Mesothelial cell of epicardium (in vitro differentiated cells): ENCODE data around the gene LHFPL6. TPM values are rescaled to one million over a fixed set of nuclear protein-coding genes. Genes with fewer than 3 reads are reported as not detected.

Experiments used
- DNase-seq, 2 experiments: peaks; one replicate each; pipeline ENCODE4 v3.0.0; 2021; ENCODE audit warnings: low spot score in 2 of 2; ENCODE audit not compliant: unreplicated experiment in 2 of 2
- H3K27ac Mint-ChIP-seq: 2 replicates; pipeline ENCODE4 v1.8.0; 2021; ENCODE audit warnings: mixed read lengths
- H3K27me3 Mint-ChIP-seq: 2 replicates; pipeline ENCODE4 v1.8.0; 2021; ENCODE audit warnings: low read depth, mixed read lengths
- H3K36me3 Mint-ChIP-seq: 2 replicates; pipeline ENCODE4 v1.8.0; 2021; ENCODE audit warnings: mixed read lengths
- H3K4me1 Mint-ChIP-seq: 2 replicates; pipeline ENCODE4 v1.8.0; 2021; ENCODE audit warnings: mixed read lengths
- H3K4me3 Mint-ChIP-seq: 2 replicates; pipeline ENCODE4 v1.8.0; 2021; ENCODE audit warnings: mild to moderate bottlenecking, moderate library complexity, mixed read lengths
- H3K9me3 Mint-ChIP-seq: 2 replicates; pipeline ENCODE4 v1.8.0; 2021; ENCODE audit warnings: mixed read lengths
- CTCF ChIP-seq: fragments of 200-600 bp; sonication (generic); IDR thresholded peaks from one replicate; pipeline ENCODE4 v1.5.0; 2021; ENCODE audit warnings: antibody characterized with exemption; ENCODE audit not compliant: unreplicated experiment
- total RNA-seq: library from RNA; stranded (reverse); gene quantifications from 3 replicates; pipeline ENCODE4 v1.2.1, GENCODE V29; 2021

LHFPL6 gene
- total RNA-seq, 1 donor from 2014 or later, result 18.2 TPM

GRCh38 chr13:39540929-39541605 is 61.9 kb downstream of the LHFPL6 start:
- Mint-ChIP-seq H3K27me3 (no peaks in the 10 kb centered on the region), H3K27ac (no peak overlapping the region), H3K4me1 (peaks cover 18% of the 10 kb centered on the region), H3K4me3 (no peak overlapping the region), H3K36me3 (no peaks in the 10 kb centered on the region), H3K9me3 (no peaks in the 10 kb centered on the region)
- TF ChIP-seq CTCF, result no peak
- no peak for DNase-seq

GRCh38 chr13:39538816-39539790 is 63.9 kb downstream of the LHFPL6 start:
- no peak for DNase-seq
- no peaks in the 10 kb centered on the region for H3K9me3 Mint-ChIP-seq
- no peaks in the 10 kb centered on the region for H3K36me3 Mint-ChIP-seq
- no peaks in the 10 kb centered on the region for H3K27me3 Mint-ChIP-seq
- peaks cover 30% of the 10 kb centered on the region for H3K4me1 Mint-ChIP-seq
- no peak overlapping the region for H3K4me3 Mint-ChIP-seq
- no peak overlapping the region for H3K27ac Mint-ChIP-seq
- TF ChIP-seq CTCF, result no peak

GRCh38 chr13:39536906-39537305 is 66.1 kb downstream of the LHFPL6 start:
- Mint-ChIP-seq H3K27me3 (no peaks in the 10 kb centered on the region), H3K4me3 (no peak overlapping the region), H3K36me3 (peaks cover 1% of the 10 kb centered on the region), H3K9me3 (no peaks in the 10 kb centered on the region), H3K27ac (peak overlapping the region; percentile 80), H3K4me1 (peaks cover 30% of the 10 kb centered on the region)
- TF ChIP-seq CTCF, result no peak
- no peak for DNase-seq

- peaks cover 30% of the 10 kb centered on the region for H3K4me1 Mint-ChIP-seq
- H3K4me3 Mint-ChIP-seq, result no peak overlapping the region
- peaks cover 1% of the 10 kb centered on the region for H3K36me3 Mint-ChIP-seq
- H3K27ac Mint-ChIP-seq, result peak overlapping the region; percentile 80
- H3K27me3 Mint-ChIP-seq, result no peaks in the 10 kb centered on the region
- TF ChIP-seq CTCF, result no peak
- no peaks in the 10 kb centered on the region for H3K9me3 Mint-ChIP-seq
- DNase-seq, result no peak
These were observed 66.7 kb downstream of the LHFPL6 start for GRCh38 chr13:39536274-39536673.

- Mint-ChIP-seq H3K4me1 (peaks cover 33% of the 10 kb centered on the region), H3K27ac (no peak overlapping the region), H3K4me3 (no peak overlapping the region), H3K36me3 (peaks cover 1% of the 10 kb centered on the region), H3K27me3 (no peaks in the 10 kb centered on the region), H3K9me3 (no peaks in the 10 kb centered on the region)
- no peak for TF ChIP-seq CTCF
- no peak for DNase-seq
These were observed 69.3 kb downstream of the LHFPL6 start for GRCh38 chr13:39533651-39534150.
